Uterus (tissue), 4 donors: ENCODE data around the gene RIPOR2. TPM values are rescaled to one million over a fixed set of nuclear protein-coding genes. Genes with fewer than 3 reads are reported as not detected.

Experiments used
- DNase-seq, 2 donors: peaks; one replicate each; pipeline ENCODE4 v3.0.0-alpha.2; 2019 to 2020
- H3K27ac ChIP-seq, 2 donors: fragments of 200-600 bp; sonication (generic); 1 replicate in 1 of 2; 2 replicates in 1 of 2; pipeline ENCODE4 v1.5.1; 2016 to 2018
- H3K27me3 ChIP-seq, 2 donors: fragments of 200-600 bp; sonication (generic); one replicate each; pipeline ENCODE4 v1.5.1; 2018 to 2019; ENCODE audit warnings: control low read depth in 1 of 2
- H3K36me3 ChIP-seq, 2 donors: fragments of 200-600 bp; sonication (generic); one replicate each; pipeline ENCODE4 v1.5.1; 2019; ENCODE audit warnings: control low read depth in 1 of 2
- H3K4me1 ChIP-seq, 2 donors: fragments of 200-600 bp; sonication (generic); one replicate each; pipeline ENCODE4 v1.5.1; 2018 to 2019; ENCODE audit warnings: control low read depth in 1 of 2
- H3K4me3 ChIP-seq, 2 donors: fragments of 200-600 bp; sonication (generic); 1 replicate in 1 of 2; 2 replicates in 1 of 2; pipeline ENCODE4 v1.5.1; 2018 to 2019; ENCODE audit warnings: mild to moderate bottlenecking in 1 of 2
- H3K9me3 ChIP-seq, 2 donors: fragments of 200-600 bp; sonication (generic); one replicate each; pipeline ENCODE4 v1.5.1; 2019; ENCODE audit warnings: control low read depth in 1 of 2
- CTCF ChIP-seq, 4 experiments: fragments of 200-600 bp in 2 of 4; fragments of 450-650 bp in 2 of 4; sonication (generic) in 2 of 4; IDR thresholded peaks; one replicate each; pipeline ENCODE4 v1.5.1; 2016 to 2019; ENCODE audit warnings: antibody characterized with exemption in 4 of 4, mild to moderate bottlenecking in 2 of 4, moderate library complexity in 1 of 4
- POLR2A ChIP-seq, 2 donors: fragments of 450-650 bp; IDR thresholded peaks; one replicate each; pipeline ENCODE4 v1.6.1; 2016; ENCODE audit warnings: antibody characterized with exemption in 2 of 2, mild to moderate bottlenecking in 1 of 2, moderate library complexity in 1 of 2
- intact Hi-C: fragments of 100-400 bp; cut with DNase I; formaldehyde crosslinking; loops from one replicate; pipeline ENCODE4 v1.15.1; 2023; ENCODE audit warnings: low total_unique reads
- total RNA-seq, 4 donors: library from RNA; depleted of rRNA in 3 of 4; stranded (reverse); fragments of >200 nt in 3 of 4; gene quantifications; one replicate each; pipeline versions ENCODE4 v1.1.0 to v1.2.4, GENCODE V29; 2014 to 2023
- donor health status: DM: yes; HTN: yes; CAD: no.

The RIPOR2 gene
- total RNA-seq, 4 donors from 2014 or later = 29.0 to 106 (median 80.4) TPM

- Histone ChIP-seq H3K36me3 (no peaks in the 10 kb centered on the region), H3K27ac (no peak overlapping the region), H3K27me3 (no peaks in the 10 kb centered on the region), H3K9me3 (no peaks in the 10 kb centered on the region), H3K4me3 (no peak overlapping the region), H3K4me1 (no peaks in the 10 kb centered on the region)
- intact Hi-C loops = no loop called here
- DNase-seq = no peak
- TF ChIP-seq POLR2A (IDR thresholded peaks at IDR 0.05) = no peak
- no peak for TF ChIP-seq CTCF (IDR thresholded peaks at IDR 0.05)
Measured at GRCh38 chr6:24796616-24797290, 139.0 kb downstream of the RIPOR2 start.

GRCh38 chr6:24795106-24795505 lies 140.7 kb downstream of the RIPOR2 start:
- TF ChIP-seq POLR2A (IDR thresholded peaks at IDR 0.05) (no peak), CTCF (IDR thresholded peaks at IDR 0.05) (no peak)
- no peak for DNase-seq
- Histone ChIP-seq H3K27ac (no peak overlapping the region), H3K36me3 (no peaks in the 10 kb centered on the region), H3K9me3 (no peaks in the 10 kb centered on the region), H3K27me3 (no peaks in the 10 kb centered on the region), H3K4me3 (no peak overlapping the region), H3K4me1 (no peaks in the 10 kb centered on the region)
- intact Hi-C loops = no loop called here

GRCh38 chr6:24788031-24788665 lies 147.6 kb downstream of the RIPOR2 start:
- no peak for DNase-seq
- intact Hi-C loops = no loop called here
- H3K36me3 ChIP-seq = no peaks in the 10 kb centered on the region

GRCh38 chr6:24780206-24780605 lies 155.6 kb downstream of the RIPOR2 start:
- DNase-seq = no peak
- no peaks in the 10 kb centered on the region for H3K4me1 ChIP-seq
- H3K9me3 ChIP-seq = no peaks in the 10 kb centered on the region
- no peak overlapping the region for H3K27ac ChIP-seq
- TF ChIP-seq CTCF (IDR thresholded peaks at IDR 0.05) (no peak), POLR2A (IDR thresholded peaks at IDR 0.05) (no peak)
- no peak overlapping the region for H3K4me3 ChIP-seq
- intact Hi-C loops = no loop called here
- no peaks in the 10 kb centered on the region for H3K36me3 ChIP-seq
- H3K27me3 ChIP-seq = no peaks in the 10 kb centered on the region

More at GRCh38 chr6:24788031-24788665, 147.6 kb downstream of the RIPOR2 start:
- no peak for TF ChIP-seq CTCF (IDR thresholded peaks at IDR 0.05)
- TF ChIP-seq POLR2A (IDR thresholded peaks at IDR 0.05) = no peak
- Histone ChIP-seq H3K27ac (no peak overlapping the region), H3K9me3 (no peaks in the 10 kb centered on the region), H3K4me3 (no peak overlapping the region), H3K4me1 (no peaks in the 10 kb centered on the region), H3K27me3 (no peaks in the 10 kb centered on the region)

- Histone ChIP-seq H3K27ac (no peak overlapping the region), H3K4me1 (no peaks in the 10 kb centered on the region), H3K36me3 (no peaks in the 10 kb centered on the region), H3K4me3 (no peak overlapping the region), H3K27me3 (no peaks in the 10 kb centered on the region), H3K9me3 (no peaks in the 10 kb centered on the region)
- DNase-seq = no peak
- TF ChIP-seq POLR2A (IDR thresholded peaks at IDR 0.05) = no peak
- no peak for TF ChIP-seq CTCF (IDR thresholded peaks at IDR 0.05)
- intact Hi-C loops = no loop called here
Measured at GRCh38 chr6:24779416-24780016, 156.2 kb downstream of the RIPOR2 start.
